ENCODE data around the gene KRTAP16-1.

The KRTAP16-1 gene

GRCh38 chr17:41324180-41325075 lies 15.3 kb upstream of the KRTAP16-1 start:
- FAIRE-seq = no peak
- no peak for DNase-seq (ENCODE audit: insufficient read length, low spot score)
- no peak for TF ChIP-seq POLR2A (IDR thresholded peaks at IDR 0.05; ENCODE audit: low read depth, low read length)

- FAIRE-seq = no peak
- TF ChIP-seq POLR2A (IDR thresholded peaks at IDR 0.05; ENCODE audit: low read depth, low read length) = no peak
- DNase-seq (ENCODE audit: insufficient read length, low spot score) = no peak
Observed at GRCh38 chr17:41322903-41323895, 14.1 kb upstream of the KRTAP16-1 start.

GRCh38 chr17:41322094-41322902 lies 13.2 kb upstream of the KRTAP16-1 start:
- FAIRE-seq (peak; percentile 20), DNase-seq (ENCODE audit: insufficient read length, low spot score) (peak; percentile 32)
- no peak for TF ChIP-seq POLR2A (IDR thresholded peaks at IDR 0.05; ENCODE audit: low read depth, low read length)

GRCh38 chr17:41318231-41318630 lies 9.1 kb upstream of the KRTAP16-1 start:
- FAIRE-seq (no peak), DNase-seq (ENCODE audit: insufficient read length, low spot score) (no peak)
- no peak for TF ChIP-seq POLR2A (IDR thresholded peaks at IDR 0.05; ENCODE audit: low read depth, low read length)

GRCh38 chr17:41315814-41316445 lies 6.8 kb upstream of the KRTAP16-1 start:
- TF ChIP-seq POLR2A (IDR thresholded peaks at IDR 0.05; ENCODE audit: low read depth, low read length) = no peak
- DNase-seq (ENCODE audit: insufficient read length, low spot score) (no peak), FAIRE-seq (no peak)

- no peak for DNase-seq (ENCODE audit: insufficient read length, low spot score)
- TF ChIP-seq POLR2A (IDR thresholded peaks at IDR 0.05; ENCODE audit: low read depth, low read length) = no peak
- FAIRE-seq = no peak
Observed at GRCh38 chr17:41315204-41315794, 6.2 kb upstream of the KRTAP16-1 start, which contains the start of gene KRTAP17-1. TSS of gene KRTAP17-1 (minus strand) at chr17:41315710. CDS start at chr17:41315650, 60 bp downstream.

- DNase-seq (ENCODE audit: insufficient read length, low spot score) (no peak), FAIRE-seq (no peak)
- no peak for TF ChIP-seq POLR2A (IDR thresholded peaks at IDR 0.05; ENCODE audit: low read depth, low read length)
Observed at GRCh38 chr17:41311111-41311510, 2.0 kb upstream of the KRTAP16-1 start.

GRCh38 chr17:41308251-41308917 lies 725 bp downstream of the KRTAP16-1 start:
- DNase-seq (ENCODE audit: insufficient read length, low spot score) (no peak), FAIRE-seq (no peak)
- no peak for TF ChIP-seq POLR2A (IDR thresholded peaks at IDR 0.05; ENCODE audit: low read depth, low read length)

- peak; percentile 32 for DNase-seq (ENCODE audit: insufficient read length, low spot score)
- peak; percentile 55 for TF ChIP-seq POLR2A (IDR thresholded peaks at IDR 0.05; ENCODE audit: low read depth, low read length)
- FAIRE-seq = no peak
Observed at GRCh38 chr17:41307647-41308046, 1.5 kb downstream of the KRTAP16-1 start.

GRCh38 chr17:41304091-41304490 lies 5.0 kb downstream of the KRTAP16-1 start:
- FAIRE-seq (no peak), DNase-seq (ENCODE audit: insufficient read length, low spot score) (no peak)
- TF ChIP-seq POLR2A (IDR thresholded peaks at IDR 0.05; ENCODE audit: low read depth, low read length) = no peak

- no peak for TF ChIP-seq POLR2A (IDR thresholded peaks at IDR 0.05; ENCODE audit: low read depth, low read length)
- DNase-seq (ENCODE audit: insufficient read length, low spot score) (no peak), FAIRE-seq (no peak)
Observed at GRCh38 chr17:41302981-41303380, 6.1 kb downstream of the KRTAP16-1 start.
